Gastrocnemius medialis (tissue), 4 donors: ENCODE results near the gene PPM1L.

Experiments used
- POLR2A ChIP-seq, 2 donors: fragments of 450-650 bp; IDR thresholded peaks; one replicate each; pipeline ENCODE4 v1.6.1; 2017; ENCODE audit warnings: antibody characterized with exemption in 2 of 2, mild to moderate bottlenecking in 2 of 2, moderate library complexity in 2 of 2
- TF ChIP-seq, protein P1 (sequence below), 5 experiments: fragments of 450-650 bp in 3 of 5; fragments of 200-600 bp in 2 of 5; sonication (generic) in 2 of 5; IDR thresholded peaks in 4 of 5; conservative IDR thresholded peaks in 1 of 5; 1 replicate in 4 of 5; 2 replicates in 1 of 5; pipeline ENCODE4 v1.5.1; 2016 to 2019; ENCODE audit warnings: antibody characterized with exemption in 5 of 5, mild to moderate bottlenecking in 3 of 5, moderate library complexity in 3 of 5

DNA sequence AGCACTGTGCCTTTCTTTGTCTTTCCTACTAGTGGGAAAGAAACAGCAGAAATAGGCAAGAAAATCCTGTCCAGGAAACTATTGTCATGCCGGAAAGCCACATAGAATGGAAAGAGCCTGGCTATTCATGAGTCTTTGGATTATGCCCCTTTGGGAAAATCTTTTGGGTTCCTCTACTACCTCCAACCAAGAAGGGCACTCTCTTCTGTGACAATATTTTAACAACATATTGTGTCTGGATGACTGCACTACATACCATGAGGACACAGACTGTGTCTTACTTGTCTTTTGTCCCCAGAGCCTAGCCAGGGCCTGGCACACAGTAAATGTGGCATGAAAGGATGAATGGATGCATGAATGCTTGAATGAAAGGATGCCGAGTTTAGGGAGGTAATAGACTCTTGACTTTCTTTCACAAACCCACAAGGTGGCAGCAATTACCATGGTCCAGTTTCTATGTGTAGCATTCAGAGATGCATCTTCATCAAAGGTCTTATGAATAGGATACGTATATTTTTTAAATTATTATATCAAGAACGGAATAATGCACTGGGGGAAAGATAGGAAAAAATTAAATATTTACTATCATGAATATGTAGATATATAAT is 48.7 kb upstream of the PPM1L start:
- TF ChIP-seq, protein P1, sequence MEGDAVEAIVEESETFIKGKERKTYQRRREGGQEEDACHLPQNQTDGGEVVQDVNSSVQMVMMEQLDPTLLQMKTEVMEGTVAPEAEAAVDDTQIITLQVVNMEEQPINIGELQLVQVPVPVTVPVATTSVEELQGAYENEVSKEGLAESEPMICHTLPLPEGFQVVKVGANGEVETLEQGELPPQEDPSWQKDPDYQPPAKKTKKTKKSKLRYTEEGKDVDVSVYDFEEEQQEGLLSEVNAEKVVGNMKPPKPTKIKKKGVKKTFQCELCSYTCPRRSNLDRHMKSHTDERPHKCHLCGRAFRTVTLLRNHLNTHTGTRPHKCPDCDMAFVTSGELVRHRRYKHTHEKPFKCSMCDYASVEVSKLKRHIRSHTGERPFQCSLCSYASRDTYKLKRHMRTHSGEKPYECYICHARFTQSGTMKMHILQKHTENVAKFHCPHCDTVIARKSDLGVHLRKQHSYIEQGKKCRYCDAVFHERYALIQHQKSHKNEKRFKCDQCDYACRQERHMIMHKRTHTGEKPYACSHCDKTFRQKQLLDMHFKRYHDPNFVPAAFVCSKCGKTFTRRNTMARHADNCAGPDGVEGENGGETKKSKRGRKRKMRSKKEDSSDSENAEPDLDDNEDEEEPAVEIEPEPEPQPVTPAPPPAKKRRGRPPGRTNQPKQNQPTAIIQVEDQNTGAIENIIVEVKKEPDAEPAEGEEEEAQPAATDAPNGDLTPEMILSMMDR (IDR thresholded peaks at IDR 0.05 in 4 of 5, conservative IDR thresholded peaks at IDR 0.05 in 1 of 5), result peak; percentile 52 to 70 (median 60)
- no peak for TF ChIP-seq POLR2A (IDR thresholded peaks at IDR 0.05)
